Measurements from ENCODE around the gene HOXD3.

DNA sequence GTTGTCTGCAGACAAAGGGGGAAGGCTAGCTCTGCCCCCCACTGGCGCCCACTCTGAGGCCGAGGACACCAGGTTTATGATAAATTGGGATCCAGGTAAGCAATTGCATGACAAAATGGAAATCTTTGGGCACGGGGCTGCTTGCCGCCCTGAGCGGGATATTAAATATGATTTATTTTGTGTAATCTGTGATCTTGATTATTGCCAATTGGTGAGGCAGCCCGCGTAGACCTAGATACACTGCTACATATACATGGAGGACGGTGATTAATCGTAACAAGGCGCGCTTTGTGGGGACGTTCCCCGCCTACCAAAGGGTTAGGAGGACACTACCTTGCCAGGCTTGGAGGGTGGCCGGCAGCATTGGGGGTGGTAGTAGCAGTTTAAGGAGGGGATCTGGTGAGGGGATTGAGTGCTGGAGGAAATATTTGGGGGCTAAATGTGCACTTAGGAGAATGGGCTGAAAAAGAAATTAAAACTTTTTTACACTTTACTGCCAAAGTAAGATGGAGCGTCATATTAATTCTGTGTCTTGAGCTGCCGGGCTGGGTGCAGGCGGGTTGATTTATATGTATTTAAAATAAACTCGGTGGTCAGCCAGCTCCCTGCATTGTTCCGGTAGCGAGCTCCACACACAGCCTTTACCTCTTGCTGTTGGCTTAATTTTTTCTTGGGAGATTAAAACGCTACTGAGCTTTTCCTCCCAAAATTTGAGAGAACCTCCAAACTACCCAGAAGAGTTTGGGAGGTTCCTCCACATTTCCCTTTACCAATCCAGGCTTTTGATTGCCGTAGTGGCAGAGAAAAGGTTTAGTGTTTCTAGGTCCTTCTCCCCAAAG lies 4.1 kb downstream of the HOXD3 start:
- TF ChIP-seq, protein P1, sequence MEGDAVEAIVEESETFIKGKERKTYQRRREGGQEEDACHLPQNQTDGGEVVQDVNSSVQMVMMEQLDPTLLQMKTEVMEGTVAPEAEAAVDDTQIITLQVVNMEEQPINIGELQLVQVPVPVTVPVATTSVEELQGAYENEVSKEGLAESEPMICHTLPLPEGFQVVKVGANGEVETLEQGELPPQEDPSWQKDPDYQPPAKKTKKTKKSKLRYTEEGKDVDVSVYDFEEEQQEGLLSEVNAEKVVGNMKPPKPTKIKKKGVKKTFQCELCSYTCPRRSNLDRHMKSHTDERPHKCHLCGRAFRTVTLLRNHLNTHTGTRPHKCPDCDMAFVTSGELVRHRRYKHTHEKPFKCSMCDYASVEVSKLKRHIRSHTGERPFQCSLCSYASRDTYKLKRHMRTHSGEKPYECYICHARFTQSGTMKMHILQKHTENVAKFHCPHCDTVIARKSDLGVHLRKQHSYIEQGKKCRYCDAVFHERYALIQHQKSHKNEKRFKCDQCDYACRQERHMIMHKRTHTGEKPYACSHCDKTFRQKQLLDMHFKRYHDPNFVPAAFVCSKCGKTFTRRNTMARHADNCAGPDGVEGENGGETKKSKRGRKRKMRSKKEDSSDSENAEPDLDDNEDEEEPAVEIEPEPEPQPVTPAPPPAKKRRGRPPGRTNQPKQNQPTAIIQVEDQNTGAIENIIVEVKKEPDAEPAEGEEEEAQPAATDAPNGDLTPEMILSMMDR (IDR thresholded peaks at IDR 0.05), result no peak
- TF ChIP-seq POLR2A (IDR thresholded peaks at IDR 0.05), result no peak

Data from esophagus squamous epithelium (tissue), 4 donors.